ENCODE data around the gene ALX3. TPM values are rescaled to one million over a fixed set of nuclear protein-coding genes. Genes with fewer than 3 reads are reported as not detected.

ALX3 gene
- total RNA-seq, 4 donors from 2014 or later = not detected

GRCh38 chr1:110051262-110051648, 19.2 kb downstream of the ALX3 start:
- Histone ChIP-seq H3K9me3 (no peaks in the 10 kb centered on the region), H3K36me3 (peaks cover 0 to 100% (median 21%) of the 10 kb centered on the region in 3 donors), H3K4me1 (peaks cover 0 to 22% (median 10%) of the 10 kb centered on the region in 4 donors), H3K4me3 (no peak overlapping the region), H3K27me3 (no peaks in the 10 kb centered on the region), H3K27ac (no peak overlapping the region)
- 81 to 89% methylated on average over 2 of the region's 2 CpGs for WGBS, 2 donors
- TF ChIP-seq, protein P1, sequence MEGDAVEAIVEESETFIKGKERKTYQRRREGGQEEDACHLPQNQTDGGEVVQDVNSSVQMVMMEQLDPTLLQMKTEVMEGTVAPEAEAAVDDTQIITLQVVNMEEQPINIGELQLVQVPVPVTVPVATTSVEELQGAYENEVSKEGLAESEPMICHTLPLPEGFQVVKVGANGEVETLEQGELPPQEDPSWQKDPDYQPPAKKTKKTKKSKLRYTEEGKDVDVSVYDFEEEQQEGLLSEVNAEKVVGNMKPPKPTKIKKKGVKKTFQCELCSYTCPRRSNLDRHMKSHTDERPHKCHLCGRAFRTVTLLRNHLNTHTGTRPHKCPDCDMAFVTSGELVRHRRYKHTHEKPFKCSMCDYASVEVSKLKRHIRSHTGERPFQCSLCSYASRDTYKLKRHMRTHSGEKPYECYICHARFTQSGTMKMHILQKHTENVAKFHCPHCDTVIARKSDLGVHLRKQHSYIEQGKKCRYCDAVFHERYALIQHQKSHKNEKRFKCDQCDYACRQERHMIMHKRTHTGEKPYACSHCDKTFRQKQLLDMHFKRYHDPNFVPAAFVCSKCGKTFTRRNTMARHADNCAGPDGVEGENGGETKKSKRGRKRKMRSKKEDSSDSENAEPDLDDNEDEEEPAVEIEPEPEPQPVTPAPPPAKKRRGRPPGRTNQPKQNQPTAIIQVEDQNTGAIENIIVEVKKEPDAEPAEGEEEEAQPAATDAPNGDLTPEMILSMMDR (IDR thresholded peaks at IDR 0.05) = no peak
- TF ChIP-seq EP300 (IDR thresholded peaks at IDR 0.05) = no peak
- TF ChIP-seq POLR2A (IDR thresholded peaks at IDR 0.05) = no peak
- DNase-seq (ENCODE audit: low spot score in 2 of 2) = no peak

DNA sequence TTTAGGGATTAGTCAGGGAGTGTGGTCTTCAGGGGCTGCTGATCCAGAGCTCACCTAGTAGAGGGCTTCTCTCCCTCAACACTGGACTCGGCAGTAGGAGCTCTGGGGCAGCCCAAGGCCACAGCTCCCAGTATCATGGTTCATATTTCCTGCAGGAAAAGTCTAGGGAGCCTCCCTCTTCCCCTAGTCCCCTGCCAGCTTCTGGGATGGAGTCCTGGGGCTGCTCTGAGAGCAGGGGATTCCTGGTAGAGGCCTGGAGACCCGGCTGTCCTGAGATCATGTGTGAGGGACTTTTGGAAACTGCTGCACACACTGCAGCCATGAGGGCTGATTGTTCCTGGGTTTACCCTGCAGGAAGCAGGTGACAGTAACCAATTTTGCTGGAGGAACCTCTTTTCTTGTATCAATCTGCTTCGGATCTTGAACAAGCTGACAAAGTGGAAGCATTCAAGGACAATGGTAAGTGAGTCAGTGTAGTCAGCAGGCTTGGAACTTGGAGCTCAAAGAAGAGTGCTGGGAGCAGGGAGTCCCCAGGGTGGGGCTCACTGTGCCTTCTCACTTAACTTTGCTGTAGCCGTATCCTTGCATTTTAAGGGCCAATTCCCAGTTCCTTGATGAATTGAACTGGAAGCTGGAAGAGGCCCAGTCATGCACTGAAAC, 19.7 kb downstream of the ALX3 start:
- WGBS, 2 donors = 53 to 66% methylated on average over 4 of the region's 4 CpGs
- Histone ChIP-seq H3K4me1 (peaks cover 0 to 22% (median 10%) of the 10 kb centered on the region in 4 donors), H3K9me3 (no peaks in the 10 kb centered on the region), H3K27ac (peak overlapping the region in 1 of 4 donors; percentile 38), H3K36me3 (peaks cover 0 to 100% (median 23%) of the 10 kb centered on the region in 3 donors), H3K4me3 (no peak overlapping the region), H3K27me3 (no peaks in the 10 kb centered on the region)
- TF ChIP-seq POLR2A (IDR thresholded peaks at IDR 0.05) = no peak
- TF ChIP-seq, protein P1 (IDR thresholded peaks at IDR 0.05) = no peak
- no peak for TF ChIP-seq EP300 (IDR thresholded peaks at IDR 0.05)
- DNase-seq (ENCODE audit: low spot score in 2 of 2) = no peak

DNA sequence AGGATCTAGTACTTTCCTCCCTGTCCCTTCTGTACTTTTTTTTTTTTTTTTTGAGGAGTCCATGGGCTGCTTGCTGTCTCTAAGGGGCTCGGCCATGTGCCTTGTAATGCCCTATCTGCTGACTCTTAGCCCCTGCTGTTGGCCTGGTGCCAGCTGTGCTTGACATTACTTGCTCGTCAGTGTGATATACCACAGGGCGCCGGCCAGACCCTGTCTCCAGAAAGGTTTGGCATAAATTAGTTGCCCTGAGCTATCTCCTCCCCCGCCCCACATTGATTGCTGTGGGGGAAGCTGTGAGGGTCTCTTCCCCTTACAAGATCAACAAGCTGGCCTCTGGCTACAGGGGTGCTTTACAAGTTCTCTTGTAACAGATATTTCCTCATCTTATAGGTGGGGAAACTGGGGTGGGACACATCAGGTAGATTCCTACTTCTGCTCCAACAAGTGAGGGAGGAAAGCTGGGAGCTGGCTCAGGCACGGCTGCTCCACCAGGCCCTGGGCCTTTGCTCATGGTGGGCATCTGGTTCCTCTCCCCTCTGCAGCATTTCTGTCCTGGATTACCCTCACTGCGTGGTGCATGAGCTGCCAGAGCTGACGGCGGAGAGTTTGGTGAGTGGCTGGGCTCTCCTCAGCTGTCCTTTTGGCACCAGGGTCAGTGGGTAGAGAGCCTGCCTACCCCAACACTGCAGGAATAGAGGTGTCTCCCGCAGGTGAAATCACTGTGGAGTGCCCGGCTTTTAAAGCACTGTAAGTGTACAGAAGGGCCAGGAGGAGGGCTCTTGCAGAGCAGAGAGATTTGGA, 20.5 kb downstream of the ALX3 start:
- no peaks in the 10 kb centered on the region for H3K9me3 ChIP-seq
- H3K27ac ChIP-seq = peak overlapping the region in 2 of 4 donors; percentile 38
- peaks cover 0 to 22% (median 10%) of the 10 kb centered on the region in 4 donors for H3K4me1 ChIP-seq
- no peak for DNase-seq (ENCODE audit: low spot score in 2 of 2)
- H3K36me3 ChIP-seq = peaks cover 0 to 100% (median 31%) of the 10 kb centered on the region in 3 donors
- WGBS, 2 donors = 73 to 82% methylated on average over 10 to 11 of the region's 11 CpGs
- H3K4me3 ChIP-seq = no peak overlapping the region
- H3K27me3 ChIP-seq = no peaks in the 10 kb centered on the region
- TF ChIP-seq EP300 (IDR thresholded peaks at IDR 0.05) (no peak), POLR2A (IDR thresholded peaks at IDR 0.05) (no peak)
- TF ChIP-seq, protein P1 (IDR thresholded peaks at IDR 0.05) = no peak

DNA sequence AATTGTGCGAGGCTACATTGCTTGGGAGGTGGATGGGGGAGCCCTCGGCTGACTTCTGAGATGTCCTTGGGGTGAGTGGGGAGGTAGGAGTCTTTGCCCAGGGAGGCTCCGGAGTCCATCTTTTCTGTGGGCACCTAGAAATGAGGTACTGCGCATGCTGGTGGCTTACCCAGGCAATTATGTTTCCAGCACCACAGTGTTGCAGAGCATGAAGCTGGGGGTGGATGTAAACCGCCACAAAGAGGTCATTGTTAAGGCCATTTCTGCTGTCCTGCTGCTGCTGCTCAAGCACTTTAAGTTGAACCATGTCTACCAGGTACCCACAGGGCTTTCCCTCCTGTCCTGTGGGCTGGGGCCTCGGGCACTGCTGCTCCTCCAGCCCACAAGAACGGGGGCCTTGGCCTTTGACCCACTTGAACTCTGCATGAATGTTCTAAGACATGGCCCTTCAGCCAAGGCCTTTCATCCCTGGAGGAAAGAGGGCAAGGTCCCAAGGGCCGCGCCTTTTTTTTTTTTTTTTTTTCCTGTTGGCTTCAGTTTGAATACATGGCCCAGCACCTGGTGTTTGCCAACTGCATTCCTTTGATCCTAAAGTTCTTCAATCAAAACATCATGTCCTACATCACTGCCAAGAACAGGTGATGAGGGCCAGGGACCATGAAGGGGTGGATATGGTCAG, 21.4 kb downstream of the ALX3 start:
- H3K9me3 ChIP-seq = no peaks in the 10 kb centered on the region
- H3K27ac ChIP-seq = peak overlapping the region in 3 of 4 donors; percentile 32 to 38 (median 38)
- no peak overlapping the region for H3K4me3 ChIP-seq
- no peak for DNase-seq (ENCODE audit: low spot score in 2 of 2)
- H3K4me1 ChIP-seq = peaks cover 0 to 22% (median 10%) of the 10 kb centered on the region in 4 donors
- 55 to 71% methylated on average over 9 of the region's 9 CpGs for WGBS, 2 donors
- H3K27me3 ChIP-seq = no peaks in the 10 kb centered on the region
- peaks cover 0 to 100% (median 30%) of the 10 kb centered on the region in 3 donors for H3K36me3 ChIP-seq
- TF ChIP-seq, protein P1 (IDR thresholded peaks at IDR 0.05) = no peak
- peak in 1 of 2 donors; percentile 23 for TF ChIP-seq EP300 (IDR thresholded peaks at IDR 0.05)

All from tibial nerve (tissue), 4 donors.